HT1080 (cell line): ENCODE data around the gene ODAD4. TPM values are rescaled to one million over a fixed set of nuclear protein-coding genes. Genes with fewer than 3 reads are reported as not detected.

Source experiments
- DNase-seq: peaks from one replicate; pipeline ENCODE4 v3.0.0-alpha.2; 2015; ENCODE audit warnings: low read depth
- total RNA-seq: library from RNA; depleted of rRNA; stranded (reverse); fragments of >200 nt; shearing (Covaris generic); gene quantifications from 2 replicates; pipeline ENCODE4 v1.2.3, GENCODE V29; 2014

ODAD4 gene
- total RNA-seq, 1 experiment from 2014 or later: 0.10 TPM

DNA sequence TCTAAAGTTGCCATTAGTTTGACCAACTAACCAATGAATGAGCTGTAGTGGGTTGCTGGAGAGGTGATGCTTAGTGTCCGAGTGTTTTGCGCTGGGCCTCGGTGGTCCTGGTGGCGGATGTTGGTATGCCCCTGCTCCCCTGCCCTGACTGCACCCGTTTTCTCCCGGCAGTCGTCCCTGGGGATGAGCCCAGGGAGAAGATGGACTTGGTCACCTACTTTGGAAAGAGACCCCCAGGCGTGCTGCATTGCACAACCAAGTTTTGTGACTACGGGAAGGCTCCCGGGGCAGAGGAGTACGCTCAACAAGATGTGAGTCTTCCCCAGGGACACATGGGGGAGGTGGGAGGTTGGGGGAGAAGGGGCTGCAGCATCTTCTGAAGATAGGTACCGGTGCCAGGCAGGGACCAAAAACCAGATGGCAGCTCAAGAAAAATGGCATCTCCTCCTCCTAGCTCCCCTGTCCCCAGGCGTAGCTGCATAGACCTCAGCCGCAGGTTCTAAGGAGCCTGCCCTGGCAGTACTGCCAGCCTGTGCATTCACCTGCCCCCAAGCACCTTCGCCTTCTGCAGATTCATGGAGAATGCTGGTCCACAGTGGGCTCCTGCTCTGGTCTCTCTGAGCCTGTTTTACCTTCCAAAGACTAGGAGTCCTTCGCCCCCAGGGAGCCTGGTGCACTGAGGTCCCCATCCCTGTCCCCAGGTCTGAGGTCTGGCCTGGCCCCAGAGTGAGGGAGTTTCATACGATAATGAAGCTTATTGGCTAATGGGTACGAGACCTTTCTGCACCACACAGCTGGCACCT lies 41.5 kb downstream of the ODAD4 start:
- no peak for DNase-seq

DNA sequence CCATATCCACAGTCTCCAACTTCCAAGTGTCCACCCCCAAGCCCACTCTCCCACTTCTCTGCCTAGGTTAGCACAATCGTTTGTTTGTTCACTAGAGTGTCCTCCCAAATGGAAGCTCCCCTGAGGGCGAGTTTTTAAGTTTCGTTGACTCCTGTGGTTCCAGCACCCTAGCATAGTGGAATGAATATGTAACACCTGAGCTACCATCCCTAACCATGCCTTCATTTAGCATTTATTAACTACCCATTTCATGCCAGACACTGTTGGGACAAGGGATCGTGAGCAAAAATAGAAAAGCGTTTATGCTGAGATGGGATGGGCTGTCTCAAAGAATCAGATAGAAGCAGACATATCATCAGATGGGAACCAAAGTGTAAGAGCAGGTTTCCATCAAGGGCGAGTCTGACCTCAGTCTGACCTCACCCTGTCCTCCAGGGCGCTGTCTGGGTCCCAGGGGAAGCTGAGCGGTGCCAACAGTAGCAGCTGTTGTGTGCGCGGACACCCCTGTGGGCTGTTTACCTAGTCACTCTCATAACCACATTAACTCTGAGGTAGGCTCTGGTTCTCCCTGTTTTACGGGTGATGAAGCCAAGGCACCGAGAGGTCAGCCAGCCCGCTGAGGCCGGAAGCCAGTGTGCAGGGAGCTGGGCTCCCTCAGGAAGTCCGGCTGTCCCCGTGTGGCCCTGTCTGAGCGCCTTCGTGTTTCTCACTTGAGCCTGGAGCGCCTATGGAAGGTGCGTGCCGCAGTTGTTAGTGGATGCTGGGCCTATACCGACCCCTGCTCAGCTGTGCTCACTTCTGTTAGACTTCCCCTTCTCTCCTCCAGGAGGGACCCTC lies 42.4 kb downstream of the ODAD4 start:
- DNase-seq: no peak

DNA sequence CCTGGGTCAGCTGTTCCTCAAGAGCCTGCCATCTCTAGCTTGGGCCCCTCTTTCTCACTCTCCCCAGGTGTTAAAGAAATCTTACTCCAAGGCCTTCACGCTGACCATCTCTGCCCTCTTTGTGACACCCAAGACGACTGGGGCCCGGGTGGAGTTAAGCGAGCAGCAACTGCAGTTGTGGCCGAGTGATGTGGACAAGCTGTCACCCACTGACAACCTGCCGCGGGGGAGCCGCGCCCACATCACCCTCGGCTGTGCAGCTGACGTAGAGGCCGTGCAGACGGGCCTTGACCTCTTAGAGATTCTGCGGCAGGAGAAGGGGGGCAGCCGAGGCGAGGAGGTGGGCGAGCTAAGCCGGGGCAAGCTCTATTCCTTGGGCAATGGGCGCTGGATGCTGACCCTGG lies 43.0 kb downstream of the ODAD4 start:
- no peak for DNase-seq

DNA sequence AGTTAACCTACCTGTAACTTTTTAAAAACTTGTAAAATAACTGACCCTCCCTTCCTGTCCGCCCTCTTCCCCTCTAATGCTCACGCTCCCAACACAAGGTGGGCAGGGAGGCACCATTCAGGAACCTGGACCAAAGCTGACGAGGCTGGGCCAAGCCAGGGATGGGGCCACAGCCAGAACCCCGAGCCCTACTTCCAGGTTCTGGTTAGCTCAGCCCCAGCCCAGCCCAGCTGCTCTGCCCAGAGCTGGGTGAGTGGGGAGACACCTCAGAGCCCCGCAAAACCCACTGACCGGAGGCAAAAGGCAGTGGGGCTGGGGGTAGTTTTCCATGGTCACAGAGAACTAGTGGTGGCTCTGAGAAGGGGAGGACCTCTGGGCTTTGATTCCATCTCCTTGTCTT lies 43.6 kb downstream of the ODAD4 start:
- DNase-seq: no peak

DNA sequence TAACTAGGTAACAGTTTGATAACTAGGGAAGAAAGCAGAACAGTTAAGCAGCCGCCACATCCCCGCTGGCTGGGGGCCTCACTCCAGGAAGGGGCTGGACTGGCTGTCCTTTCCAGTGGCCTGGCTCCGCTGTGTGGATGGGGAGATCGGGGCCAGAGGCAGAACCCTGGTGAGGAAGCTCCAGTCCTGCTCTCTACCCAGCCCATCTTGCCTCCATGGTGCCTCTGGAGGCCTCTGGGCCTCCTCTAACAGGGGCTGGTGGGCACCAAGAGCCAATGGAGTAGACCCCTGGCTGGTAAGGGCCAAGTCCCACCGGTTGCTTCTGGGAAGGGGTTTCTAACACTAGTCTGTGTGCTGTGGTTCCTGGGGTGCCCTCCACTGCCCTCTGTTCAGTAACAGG lies 44.2 kb downstream of the ODAD4 start:
- DNase-seq: no peak

DNA sequence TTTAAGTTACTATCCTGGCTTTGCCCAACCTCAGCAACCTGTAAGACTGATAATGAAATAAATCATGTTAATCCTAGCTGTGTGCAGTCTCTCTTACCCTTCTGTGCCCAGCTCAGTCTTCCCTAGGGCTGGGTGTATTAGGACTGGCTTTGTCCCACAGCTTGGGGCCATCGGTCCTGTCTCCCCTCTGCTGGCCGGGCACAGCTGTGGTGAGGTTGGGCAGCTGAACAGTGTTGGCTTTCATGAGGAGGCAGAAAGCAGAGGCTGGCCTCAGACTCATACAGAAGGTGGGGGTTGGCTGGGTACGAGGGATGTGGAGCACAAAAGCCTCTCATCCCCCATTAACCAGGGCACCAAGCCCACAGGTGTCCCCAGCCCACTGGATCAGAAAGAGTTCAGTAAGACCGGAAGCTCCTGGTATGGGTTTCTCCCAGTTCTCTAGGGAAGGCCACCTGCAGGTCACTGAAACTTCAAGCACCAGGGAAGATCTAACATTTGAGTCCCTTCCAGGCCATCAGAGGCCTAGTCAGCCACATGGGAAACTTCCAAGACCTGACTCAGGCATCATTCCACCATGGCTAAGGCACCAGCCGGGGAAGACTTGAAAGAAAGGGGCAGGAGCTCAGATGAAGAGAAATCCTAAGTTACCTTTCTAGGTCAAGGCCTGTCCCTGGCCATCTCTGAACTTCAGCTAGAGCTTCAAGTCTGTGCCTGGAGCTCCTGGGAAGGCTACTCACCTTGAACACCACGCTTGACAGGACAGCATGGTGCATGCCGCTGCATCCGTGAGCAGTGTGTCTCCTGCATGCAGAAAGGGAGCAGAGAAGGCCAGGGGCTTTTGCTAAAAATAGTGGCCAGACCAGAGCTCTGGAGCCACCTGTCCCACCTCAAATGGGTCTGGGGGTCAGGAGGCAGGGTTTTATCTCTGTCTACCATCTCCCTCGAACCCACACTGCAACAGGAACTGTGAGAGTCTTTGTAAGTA lies 45.0 kb downstream of the ODAD4 start:
- no peak for DNase-seq

DNA sequence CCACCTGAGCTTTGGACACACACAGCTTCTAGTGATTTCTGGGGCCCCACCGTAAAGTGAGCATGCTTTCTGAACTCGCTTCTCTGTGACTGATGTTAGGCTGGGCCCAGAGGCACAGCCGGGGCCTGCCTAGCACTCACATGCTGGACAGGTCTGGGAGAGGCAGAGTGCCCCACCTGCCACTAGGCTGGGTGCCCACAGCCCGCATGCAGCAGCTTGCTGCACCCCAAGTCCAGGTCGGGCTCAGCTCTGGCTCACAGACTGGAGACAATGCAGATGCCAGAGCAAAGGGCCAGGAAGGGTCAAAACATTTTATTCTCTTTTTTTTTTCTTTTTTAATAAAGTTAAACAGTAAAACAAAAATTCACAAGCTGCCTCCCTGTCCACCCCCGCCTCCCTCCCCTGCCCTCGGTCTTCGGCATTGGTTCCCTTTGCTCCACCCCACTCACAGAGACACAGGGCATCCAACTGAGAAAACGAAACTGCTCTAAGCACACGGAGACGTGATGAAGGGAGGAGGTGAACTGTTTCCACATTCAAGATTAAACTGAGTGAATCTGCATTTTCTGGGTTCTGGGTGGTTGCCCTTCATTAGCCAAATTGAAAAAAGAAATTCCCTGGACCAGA lies 45.8 kb downstream of the ODAD4 start:
- DNase-seq: no peak

DNA sequence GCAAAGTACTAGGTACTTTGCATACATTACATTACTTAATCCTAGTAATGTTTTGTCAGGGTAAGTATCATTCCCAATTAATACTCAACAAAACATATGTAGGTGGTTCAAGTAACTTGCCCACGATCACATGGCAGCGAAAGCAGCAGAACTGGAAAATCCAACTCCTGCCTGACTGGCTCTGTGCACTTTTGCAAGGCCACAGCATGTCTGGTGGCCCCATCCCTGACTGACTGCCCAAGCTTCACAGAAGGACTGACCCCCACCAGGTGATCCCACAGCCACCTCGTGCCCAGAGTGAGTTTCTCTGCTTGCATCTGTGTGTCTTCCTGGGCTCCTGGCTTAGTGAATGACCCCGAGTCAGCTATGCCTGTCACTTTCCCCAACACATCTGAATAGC lies 47.6 kb downstream of the ODAD4 start:
- no peak for DNase-seq

DNA sequence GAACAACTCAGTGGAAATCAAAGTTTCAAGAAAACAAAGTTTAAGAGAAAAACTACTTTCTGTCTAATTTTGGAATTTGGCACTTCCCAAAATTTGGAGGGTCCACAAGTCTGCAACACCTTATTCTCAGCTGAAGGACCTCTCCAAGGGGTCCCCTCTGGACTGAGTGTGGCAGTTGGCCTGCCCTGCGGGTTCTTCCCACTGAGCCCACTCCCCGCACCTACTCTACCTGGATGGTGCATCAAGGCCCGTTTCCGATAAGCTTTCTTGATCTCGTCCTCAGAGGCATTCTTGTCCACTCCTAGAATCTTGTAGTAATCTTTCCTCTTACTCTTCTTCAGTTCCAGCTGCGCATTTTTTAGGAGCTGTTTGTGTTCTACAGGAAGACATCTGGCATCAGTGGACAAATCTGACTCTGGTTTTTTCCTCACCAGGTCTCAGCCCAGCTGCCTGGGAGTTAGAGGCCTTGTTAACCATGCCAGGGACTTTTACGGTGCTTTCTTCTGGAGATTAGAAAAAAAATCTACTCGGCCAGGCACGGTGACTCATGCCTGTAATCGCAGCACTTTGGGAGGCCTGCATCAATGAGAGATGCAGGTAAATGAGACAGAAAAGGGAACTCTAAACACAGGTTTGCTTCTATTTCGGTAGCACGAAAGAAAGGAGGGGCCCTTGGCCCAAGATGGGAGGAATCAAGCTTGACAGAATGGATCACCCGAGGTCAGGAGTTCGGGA lies 51.8 kb downstream of the ODAD4 start:
- DNase-seq: no peak

DNA sequence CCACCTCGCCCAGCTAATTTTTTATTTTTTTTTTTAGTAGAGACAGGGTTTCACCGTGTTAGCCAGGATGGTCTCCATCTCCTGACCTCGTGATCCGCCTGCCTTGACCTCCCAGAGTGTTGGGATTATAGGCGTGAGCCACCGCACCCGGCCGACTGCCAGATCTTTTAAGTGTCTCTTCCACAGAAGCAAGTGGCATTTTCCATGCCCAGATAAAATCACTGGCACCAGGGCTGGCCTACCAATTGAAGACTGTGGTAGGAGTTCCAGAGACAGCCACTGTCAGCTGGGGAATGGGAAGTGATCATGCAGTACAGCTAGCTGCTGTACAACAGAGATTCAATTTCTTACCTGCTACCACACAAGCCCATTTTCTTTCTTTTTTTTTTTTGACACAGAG lies 54.0 kb downstream of the ODAD4 start:
- DNase-seq: no peak

DNA sequence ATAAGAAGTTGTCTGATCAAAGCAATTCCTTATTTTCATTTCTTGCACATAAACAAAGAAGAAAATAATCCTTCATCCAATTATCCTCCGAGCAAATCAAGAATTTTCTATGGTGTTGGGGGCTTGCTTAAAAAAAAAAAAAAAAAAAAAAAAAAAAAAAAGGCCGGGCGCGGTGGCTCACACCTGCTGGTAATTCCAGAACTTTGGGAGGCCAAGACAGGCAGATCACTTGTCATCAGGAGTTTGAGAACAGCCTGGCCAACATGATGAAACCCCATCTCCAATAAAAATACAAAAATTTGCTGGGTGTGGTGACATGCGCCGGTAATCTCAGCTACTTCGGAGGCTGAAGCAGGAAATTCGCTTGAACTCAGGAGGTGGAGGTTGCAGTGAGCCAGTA lies 55.5 kb downstream of the ODAD4 start:
- DNase-seq: no peak

DNA sequence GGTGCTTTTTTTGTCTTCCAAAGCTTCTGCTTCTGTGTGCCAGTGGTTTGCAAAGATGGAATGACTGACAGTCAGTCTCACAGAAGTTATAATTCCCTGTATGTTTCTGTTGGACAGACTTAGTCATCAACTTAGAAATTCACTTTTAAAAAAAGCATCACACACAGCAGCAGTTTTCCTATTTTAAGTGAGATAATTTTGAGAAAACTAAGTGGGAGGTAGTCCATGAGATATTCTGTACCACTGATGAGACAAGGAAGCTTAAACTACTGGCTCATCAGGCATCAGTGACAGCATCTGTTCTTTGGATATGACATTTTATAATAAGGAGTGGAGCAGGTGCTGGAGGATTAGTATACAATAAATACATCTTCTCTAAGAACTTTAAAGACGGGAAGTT lies 56.2 kb downstream of the ODAD4 start:
- DNase-seq: no peak

DNA sequence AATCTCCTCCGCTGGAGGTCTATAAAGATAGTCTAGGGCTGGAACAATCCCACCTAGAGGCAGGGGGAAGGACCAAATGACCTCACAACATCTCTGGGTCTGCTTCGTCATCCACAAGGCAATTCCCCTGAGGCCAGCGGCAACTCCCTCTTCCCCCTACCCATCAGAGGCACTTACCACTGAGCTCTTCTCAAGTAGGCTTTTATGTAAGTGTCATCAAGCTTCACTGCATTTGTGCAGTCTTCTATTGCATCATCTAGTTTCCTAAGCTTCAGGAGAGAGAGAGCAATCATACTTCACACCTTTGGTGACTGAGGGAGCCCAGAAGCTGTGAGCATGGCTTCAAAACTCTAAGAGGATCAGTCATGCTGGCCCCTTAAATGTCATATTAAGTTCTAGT lies 57.2 kb downstream of the ODAD4 start:
- DNase-seq: no peak

DNA sequence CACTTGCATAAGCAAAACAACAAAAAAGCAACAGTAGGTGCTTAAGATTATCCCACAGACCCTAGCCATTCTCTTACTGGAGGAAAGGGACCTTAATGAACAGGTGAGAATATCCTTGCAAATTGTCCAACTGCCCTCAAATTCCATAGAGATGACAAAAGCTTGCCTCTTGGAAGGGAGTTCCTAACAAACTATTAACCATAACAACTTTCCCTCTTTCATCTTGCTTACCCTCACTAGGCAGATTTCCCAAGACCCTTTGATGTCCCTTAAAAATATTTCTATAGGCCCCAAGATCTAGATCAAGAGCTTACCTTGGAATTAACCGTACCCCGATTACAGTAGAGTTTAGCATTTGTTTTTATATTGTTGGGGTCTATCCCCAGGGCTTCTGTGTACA lies 58.0 kb downstream of the ODAD4 start:
- no peak for DNase-seq

DNA sequence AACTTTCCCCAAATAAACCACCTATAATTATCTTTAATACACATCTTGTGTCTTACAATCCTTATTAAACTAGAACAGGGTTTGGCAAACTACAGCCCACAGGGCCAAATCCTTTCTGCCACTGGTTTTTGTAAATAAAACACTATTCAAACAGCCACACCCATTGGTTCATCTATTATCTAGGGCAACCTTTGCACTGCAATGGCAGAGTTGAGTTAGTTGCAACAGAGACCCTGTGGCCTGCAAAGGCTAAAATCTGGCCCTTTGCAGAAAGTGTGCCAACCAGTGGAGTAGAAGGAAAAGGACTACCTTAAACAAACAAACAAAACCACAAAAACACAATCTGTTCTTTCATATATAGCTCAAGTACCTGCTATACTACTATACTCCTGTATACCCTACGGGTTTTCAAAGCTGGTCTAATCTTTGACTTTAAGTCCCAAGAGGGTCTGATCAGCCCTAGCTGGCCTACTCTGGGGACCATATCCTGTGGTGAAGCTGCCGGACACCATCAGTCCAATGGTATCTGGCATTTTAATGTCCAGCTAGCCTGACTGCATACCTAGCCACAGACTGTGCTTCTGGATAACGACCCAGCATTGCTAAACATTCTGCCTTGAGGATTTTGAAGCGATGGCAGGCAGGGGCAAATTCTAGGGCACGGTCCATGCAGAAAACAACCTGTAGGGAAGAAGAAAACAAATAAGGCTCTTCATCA lies 59.4 kb downstream of the ODAD4 start:
- no peak for DNase-seq

DNA sequence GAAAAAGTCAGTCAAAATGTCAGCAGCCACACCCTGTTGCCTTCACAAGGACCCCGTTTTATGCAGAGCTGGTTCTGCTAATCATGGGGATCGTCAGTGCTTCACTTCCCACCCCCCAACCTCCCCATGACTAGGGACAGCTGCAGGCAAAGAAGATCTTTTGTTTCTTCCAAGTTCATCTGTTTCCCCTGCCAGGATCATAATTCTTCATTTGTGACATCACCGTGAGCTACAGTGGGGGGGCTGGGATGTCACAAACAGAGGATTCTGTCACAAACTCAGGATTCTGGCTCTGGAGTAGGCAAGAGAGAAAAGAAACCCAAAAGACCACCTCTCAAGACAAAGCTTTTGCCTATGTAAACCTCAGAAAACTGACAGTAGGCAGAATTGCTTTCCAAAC lies 62.2 kb downstream of the ODAD4 start:
- DNase-seq: no peak

DNA sequence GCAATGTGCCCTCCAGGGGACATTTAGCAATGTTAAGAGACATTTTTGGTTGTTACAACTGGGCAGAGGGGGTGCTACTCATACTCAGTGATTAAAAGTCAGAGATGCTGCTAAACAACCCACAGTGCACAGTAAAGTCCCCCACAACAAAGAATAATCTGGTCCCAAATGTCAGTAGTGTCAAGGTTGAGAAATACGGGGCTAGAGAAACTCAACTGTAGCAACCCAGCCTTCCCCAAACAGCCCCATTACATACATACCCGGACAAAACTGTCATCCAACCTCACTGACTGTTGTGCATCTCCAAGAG lies 66.4 kb downstream of the ODAD4 start:
- no peak for DNase-seq

DNA sequence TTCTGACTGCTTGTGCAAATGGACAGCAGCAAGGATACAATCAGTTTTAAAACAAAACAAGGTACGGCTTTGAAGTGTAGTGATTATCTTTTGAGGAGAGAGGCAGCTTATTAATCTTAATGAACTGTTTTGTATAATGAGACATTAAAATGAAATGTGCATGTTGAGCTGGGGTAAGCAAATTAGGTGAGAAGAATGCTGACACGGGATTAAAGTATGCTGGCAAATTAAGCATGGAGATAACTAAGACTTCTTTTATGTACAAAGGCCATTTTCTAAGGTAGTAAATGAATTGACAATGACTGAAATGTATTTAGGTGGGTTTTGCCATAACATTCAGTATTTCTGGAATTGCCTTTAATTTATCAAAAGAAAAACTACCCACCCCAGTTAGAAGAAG lies 68.1 kb downstream of the ODAD4 start:
- no peak for DNase-seq

DNA sequence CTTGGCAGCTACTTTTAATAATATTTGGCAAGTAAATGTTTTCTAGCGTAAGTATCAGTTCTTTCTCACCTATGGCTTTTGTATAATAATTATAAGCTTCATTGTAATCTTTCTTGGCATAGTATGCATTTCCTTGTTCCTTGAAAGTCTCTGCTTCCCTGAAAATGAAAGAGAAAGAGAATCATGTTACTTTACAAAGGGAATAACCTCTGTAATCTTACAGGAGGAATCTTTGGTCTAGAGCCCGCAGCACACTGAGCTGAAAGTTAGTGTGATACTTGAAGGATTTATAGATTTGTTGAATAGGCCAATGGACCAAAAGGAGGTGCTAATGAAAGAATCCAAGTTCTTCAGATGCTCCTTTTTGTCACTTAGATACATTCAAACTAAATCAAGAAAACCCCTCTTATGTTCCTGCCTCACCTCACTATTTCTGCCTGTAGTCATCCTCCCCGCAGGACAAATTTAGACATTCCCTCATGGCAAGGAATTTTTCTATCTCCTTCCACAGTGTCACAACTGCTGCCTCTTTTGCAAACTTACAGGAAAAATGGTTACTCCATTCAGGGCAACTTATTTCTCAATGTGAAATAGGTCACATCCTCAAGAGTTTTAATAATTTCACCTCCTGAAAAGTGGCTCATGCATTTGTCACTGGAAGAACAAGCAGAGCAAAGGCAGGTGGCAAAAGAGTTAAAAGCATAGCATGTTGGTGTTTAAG lies 70.2 kb downstream of the ODAD4 start:
- no peak for DNase-seq
